ENCODE measurements around the gene MICOS13.
A peak's percentile ranks its signal among the peaks of the same experiment; 100 is the strongest.
"Not testable (repeated sequence)": the region's sequence is repeated elsewhere in the genome, so short reads cannot be mapped to it uniquely, and the experiment has no call there.

MICOS13 gene

GRCh38 chr19:5680437-5681368 is at the start of gene MICOS13, which contains the start of gene HSD11B1L:
Gene MICOS13 (minus strand): TSS chr19:5680516. CDS start chr19:5680486, 30 bp downstream.
Gene HSD11B1L (plus strand): TSS chr19:5681027. CDS start chr19:5684833, 3,806 bp downstream.
- peak; percentile 98 for DNase-seq

- no peak for DNase-seq
These were observed 47.2 kb upstream of the MICOS13 start for GRCh38 chr19:5727453-5728050.

GRCh38 chr19:5719961-5720790 is 39.9 kb upstream of the MICOS13 start, which contains the start of the genes CATSPERD and LONP1:
Gene CATSPERD (plus strand): TSS chr19:5720637. CDS start chr19:5720738, 101 bp downstream.
Gene LONP1 (minus strand): TSS chr19:5720146. CDS start chr19:5720132, 14 bp downstream.
- DNase-seq: peak; percentile 98

- peak; percentile 36 for DNase-seq
These were observed 39.1 kb upstream of the MICOS13 start for GRCh38 chr19:5719274-5719960.

GRCh38 chr19:5718579-5719273 is 38.4 kb upstream of the MICOS13 start:
- peak; percentile 53 for DNase-seq

DNA sequence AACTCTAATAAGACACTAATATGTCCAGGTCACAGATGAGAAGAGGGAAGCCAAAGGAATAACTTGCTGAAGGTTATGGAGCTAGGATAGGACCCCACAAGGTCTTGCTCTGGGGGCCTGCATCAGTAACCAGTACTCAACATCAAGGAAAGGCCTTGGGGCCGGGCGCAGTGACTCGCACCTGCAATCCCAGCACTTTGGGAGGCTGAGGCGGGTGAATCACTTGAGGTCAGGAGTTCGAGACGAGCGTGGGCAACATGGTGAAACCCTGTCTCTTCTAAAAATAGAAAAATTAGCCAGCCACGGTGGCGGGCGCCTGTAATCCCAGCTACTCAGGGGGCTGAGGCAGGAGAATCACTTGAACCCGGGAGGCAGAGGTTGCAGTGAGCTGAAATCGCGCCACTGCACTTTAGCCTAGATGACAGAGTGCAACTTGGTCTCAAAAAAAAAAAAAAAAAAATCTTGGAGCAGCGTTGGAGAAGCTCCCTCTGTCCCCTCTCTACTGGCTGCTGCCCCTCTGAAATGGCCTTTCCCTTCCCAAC is 37.8 kb upstream of the MICOS13 start:
- DNase-seq: peak; percentile 66

- no peak for DNase-seq
These were observed 37.1 kb upstream of the MICOS13 start for GRCh38 chr19:5717215-5717935.

DNA sequence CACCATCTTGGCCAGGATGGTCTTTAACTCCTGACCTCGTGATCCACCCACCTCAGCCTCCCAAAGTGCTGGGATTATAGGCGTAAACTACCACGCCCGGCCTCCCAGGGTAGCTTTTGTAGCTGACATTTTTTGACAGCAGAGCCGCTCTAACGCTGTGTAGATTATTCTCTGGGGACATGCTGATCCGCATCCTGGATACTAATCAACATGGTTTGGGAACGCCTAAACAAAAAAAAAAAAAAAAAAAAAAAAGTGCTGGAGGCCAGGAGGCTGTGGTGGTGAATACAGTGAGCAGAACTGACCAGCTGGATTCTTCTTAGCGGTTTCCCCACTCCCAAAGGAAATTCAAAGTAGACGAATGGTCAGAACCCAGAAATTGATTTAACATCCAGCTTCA is 34.5 kb upstream of the MICOS13 start:
- no peak for DNase-seq

- no peak for DNase-seq
These were observed 32.9 kb upstream of the MICOS13 start for GRCh38 chr19:5713228-5713627.

GRCh38 chr19:5711713-5712161 is 31.4 kb upstream of the MICOS13 start:
- no peak for DNase-seq

- no peak for DNase-seq
These were observed 30.7 kb upstream of the MICOS13 start for GRCh38 chr19:5711025-5711424.

DNA sequence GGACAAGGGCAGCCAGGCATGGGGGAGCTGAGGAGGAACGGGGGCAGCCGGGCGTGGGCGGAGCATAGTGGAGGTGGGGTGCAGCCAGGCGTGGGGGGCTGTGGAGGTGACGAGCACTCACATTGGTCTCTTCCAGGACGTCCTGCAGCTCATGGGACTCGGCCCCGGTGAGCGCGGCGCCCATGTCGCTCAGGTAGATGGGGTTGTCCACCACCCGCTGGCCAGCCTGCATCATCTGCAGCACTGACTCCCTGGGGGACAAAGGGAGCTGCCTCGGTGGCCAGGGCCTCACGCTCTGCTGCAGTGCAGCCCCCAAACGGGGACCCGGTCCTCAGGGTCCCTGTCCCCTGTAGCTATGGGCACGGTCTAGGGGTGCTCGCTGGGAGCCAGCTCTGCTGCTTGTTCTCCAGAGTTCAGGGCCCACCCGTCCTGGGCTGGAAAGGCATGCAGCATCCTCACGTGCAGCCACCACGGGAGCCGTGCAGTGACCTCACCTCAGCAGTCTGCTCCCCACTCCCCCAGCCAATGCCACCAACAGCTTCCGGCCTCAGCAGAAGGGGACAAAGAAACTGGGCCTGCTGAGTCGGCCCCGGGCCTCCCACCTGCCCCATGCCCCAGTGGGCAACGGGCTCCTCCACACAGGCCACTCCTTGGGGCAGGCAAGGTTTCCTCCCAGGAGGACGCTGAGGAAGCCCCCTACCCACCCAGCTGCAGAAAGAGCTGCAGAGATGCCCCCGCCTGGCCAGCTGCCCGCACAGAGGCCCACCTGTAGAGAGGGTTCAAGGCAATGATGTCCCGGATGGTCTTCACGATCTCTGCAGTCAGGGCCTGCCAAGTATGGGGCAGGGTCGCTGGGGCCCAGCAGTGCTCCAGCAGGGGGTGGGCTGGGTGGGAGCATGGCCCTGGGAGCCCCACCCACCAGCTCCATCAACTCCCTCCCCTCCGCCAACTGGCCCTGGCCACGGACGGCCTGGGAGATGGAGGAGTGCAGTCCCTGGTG is 27.6 kb upstream of the MICOS13 start:
- DNase-seq: no peak

GRCh38 chr19:5706876-5707573 is 26.7 kb upstream of the MICOS13 start:
- DNase-seq: no peak

- DNase-seq: no peak
These were observed 25.2 kb upstream of the MICOS13 start for GRCh38 chr19:5705552-5705951.

- DNase-seq: no peak
These were observed 23.8 kb upstream of the MICOS13 start for GRCh38 chr19:5703819-5704818.

DNA sequence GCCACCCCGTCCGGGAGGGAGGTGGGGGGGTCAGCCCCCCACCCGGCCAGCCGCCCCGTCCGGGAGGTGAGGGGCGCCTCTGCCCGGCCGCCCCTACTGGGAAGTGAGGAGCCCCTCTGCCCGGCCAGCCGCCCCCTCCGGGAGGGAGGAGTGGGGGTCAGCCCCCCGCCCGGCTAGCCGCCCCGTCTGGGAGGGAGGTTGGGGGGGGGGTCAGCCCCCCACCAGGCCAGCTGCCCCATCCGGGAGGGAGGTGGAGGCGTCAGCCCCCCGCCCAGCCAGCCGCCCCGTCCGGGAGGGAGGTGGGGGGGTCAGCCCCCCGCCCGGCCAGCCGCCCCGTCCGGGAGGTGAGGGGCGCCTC is 21.7 kb upstream of the MICOS13 start:
- not testable (repeated sequence) for DNase-seq

DNA sequence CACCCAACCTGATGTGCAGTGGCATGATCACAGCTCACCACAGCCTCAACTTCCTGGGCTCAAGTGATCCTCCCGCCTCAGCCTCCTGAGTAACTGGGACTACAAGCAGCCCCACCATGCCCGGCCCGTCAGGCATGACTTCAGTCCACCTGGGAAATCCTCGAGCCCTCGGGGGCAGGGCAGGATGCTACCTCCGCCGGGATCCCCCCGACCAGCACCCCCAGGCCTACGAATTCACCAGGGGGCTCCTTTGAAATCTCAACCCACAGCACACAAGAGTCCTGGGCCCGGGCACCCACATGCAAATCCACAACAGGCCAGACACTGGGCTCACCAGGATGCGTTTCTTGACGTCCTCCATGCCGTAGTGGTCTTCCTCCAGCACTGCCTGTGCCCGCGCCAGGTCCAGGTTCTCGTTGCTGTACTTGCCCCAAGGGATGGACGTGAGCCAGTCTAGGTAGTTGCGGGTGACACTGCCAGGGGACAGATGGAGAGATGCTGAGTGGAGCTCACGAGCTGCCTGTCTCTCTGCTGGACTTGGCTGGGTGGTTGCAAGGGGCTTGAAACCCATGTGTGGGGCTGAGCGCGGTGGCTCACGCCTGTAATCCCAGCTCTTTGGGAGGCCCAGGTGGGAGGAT is 20.3 kb upstream of the MICOS13 start:
- no peak for DNase-seq

All from stimulated activated CD4-positive, alpha-beta T cell treated with anti-CD3 and anti-CD28 coated beads, Interleukin-4, amount 100 ng/mL, for 1 hour (primary cell).